HG02943 (cell line): Measurements from ENCODE around the gene MTARC1.
A peak's percentile ranks its signal among the peaks of the same experiment; 100 is the strongest.

Experiments
- ATAC-seq: cut with Tn5 transposase; IDR thresholded peaks from one replicate; pipeline ENCODE4 v1.9.1; 2021; ENCODE audit warnings: mild to moderate bottlenecking, low read depth, moderate library complexity; ENCODE audit not compliant: unreplicated experiment

The MTARC1 gene

DNA sequence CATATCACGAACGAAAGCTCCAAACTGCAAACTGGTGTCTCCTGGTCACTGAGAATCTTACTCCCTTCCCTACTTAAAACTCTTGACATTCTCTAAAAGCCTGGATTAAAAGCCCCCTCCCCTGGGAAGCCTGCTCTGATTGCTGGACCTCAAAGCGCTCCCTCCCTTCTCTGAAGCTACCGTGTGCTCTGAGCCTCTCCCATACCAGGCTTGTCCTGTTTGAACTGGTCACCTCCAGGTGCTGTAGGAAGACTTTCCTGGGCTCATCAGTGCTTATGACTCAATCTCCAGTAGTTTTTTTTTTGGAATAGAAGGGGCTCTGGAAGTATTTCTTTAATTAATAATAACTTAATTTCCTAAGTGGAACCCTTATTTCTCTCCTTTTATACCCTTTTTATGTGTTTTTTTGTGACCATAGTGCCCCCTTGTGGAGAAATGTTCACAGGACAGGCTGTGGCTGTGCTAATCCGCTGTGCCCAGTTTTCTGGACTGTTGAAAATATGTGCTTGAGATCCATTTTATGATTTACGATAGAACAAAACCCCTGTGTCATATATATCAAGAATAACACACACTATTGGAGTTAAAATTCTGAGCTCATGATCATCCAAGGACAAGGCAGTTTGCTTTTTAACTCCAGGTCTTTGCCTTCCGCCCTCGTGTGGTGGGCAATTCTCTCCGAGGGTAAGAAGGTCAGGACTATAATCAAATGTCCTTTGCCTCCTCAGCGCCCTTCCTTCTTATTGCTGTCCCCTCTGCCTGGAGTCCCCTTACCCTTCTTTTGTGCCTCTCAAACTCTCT lies 16.9 kb downstream of the MTARC1 start:
- no peak for ATAC-seq

DNA sequence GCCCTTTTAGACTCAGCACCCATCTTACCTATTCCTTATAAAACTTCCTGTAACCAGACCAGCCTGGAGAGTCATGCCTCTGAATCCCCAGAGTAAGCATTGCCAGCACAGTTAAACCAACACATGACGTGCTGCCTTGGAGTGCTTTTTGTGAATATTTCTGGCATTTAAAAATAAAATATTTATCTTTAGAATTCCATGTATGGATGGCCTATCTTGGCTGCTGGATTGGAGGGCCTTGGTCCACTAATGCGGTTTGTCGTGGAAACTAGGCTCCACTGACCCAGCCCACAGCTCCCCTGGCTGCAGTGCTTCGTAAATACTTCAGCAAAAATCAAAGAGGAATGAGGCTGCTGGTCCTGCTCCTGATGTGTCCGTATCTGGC lies 17.5 kb downstream of the MTARC1 start:
- no peak for ATAC-seq

DNA sequence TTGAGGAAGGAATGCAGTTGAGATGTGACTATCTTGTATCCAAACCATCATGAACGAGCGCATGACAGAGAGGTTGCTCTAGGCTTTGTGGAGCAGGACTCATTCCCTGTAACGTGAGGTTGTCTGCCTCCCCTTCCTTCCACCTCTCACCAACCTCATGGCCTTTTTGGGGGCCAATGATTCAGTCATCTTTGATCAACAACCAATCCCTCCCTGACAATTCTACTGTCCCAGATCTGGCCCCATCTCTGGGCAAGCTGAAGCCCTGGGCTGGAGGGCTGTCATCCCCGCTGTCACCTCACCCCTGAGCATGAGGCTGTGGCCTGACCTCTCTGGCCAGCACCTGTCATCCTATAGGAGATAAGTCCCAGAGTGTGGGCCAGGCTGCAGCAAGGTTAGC lies 19.7 kb downstream of the MTARC1 start:
- no peak for ATAC-seq

DNA sequence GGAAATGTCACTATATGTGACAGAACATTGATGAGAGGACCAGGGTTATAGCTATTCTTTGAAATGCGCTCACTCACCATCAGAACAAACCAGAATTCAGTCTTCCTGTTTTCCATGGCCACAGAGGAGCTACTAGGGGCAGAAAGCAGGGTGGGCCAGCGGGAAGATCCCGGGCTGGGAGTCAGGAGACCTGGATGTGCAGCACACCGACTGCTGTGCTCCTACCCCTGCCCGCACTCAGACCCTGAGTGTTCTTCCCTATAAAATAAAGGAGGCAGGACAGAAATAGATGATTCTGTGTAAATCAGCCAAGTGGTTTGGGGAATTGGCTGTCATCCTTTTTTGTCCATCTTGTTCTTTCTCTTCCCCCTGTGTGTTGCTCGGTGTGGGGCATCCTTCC lies 21.0 kb downstream of the MTARC1 start:
- no peak for ATAC-seq

DNA sequence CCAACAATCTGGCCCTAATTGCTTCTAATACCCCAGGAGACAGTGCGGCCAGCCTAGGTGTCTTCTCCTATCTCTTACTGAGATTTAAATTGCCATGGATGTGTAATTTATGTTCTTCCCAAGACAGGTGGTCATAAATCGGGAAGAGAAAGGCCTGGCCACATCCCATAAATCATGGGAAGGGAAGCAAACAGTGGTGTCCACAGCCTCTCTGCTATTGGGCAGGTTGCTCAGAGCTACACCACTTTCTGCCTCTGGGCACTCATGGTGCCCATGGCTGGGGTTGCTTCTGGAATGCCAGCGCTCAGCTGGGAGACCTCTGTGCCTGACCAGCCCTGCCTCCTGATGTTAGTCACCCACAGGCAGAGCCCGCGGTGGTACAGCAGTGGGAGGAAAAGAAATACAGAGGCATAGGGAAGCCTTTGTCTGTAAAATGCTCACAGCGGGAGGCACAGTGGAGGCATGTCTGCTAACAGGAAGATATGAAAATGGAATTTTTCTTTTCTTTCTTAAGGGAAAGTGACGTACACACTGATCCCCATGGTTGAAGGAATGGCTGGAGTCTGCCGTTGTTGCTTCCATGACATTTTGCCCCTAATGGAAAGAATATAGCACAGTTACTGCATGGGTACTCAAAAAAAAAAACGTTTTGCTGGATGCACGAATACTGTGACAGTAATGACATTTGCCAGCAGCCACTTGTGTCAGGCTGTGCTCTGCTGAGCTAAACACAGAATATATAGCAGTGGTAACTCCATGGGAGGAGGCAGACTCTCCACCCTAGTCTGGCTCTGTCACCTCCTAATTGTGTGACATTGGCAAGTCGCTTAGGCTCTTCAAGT lies 21.9 kb downstream of the MTARC1 start:
- ATAC-seq = no peak

DNA sequence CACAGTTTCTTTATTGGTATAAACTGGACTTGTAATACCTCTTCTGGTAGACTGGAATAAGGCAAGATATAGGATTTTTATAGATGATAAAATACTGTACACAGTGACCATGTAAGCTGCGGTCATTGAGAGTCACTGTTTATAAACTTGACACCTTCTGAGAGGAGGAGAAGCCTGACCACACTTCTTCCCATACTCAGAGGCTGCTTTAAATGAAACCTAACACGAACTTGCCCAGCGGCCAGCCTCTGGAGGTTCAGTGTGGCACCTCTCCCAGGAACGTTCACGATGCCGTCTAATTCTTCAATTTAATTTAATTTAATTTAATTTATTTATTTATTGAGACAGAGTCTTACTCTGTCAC lies 22.5 kb downstream of the MTARC1 start:
- ATAC-seq = no peak

DNA sequence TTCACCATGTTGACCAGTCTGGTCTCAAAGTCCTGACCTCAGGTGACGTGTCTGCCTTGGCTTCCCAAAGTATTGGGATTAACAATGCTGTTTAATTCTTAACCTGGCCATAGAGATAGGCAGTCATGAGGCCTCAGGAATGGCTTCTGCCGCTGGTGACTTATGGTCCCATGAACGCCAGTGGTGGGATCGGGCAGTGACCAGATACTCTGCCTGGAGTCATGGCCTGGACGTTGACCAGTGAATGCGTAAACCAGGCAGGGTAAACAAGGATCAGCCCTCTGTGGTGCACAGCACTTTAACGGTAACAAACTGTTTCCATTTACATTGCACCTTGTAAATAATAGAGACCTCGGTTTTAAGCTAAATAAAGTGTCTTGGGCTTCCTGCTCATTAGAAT lies 23.0 kb downstream of the MTARC1 start:
- ATAC-seq = no peak

DNA sequence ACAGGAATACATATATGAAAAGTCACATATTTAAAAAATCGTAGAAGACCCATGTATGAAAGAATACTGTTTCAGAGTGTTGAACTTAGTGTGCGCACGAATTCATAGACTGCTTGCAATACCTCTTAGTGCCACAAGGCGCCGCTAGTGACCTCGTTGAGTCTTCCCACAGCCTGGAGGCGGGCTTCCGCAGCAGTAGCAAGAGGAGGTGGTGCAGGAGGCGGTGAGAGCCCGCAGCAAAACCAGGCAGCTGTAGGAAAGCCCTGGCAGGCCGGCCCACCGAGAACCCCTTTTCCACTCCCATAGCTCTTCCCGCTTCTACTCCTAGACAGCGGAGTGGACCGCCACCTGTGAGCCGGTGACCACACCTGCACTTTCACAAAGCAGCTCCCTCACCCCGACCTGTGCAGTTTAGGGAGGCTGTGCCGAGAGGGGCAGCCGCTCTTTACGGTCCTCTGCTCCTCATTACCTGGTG lies 23.5 kb downstream of the MTARC1 start:
- peak; percentile 95 for ATAC-seq

DNA sequence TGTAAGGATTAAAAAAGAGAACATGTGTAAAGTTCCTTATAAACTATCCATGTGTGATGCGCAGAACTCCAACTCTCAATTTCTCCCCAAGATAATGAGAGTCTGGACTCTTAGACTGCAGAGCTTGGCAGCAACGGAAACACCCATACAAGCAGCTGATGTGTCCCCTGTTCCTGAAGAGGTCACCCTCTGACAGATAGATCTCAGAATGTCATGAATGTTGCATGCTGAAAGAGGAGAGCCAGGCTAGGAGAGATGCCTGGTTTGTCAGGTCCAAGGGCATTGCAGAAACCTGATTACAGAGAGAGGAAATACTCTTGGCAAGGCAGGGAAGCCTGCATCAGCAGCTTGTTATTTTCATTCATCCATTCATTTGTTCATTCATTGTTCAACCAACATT lies 24.2 kb downstream of the MTARC1 start:
- no peak for ATAC-seq

DNA sequence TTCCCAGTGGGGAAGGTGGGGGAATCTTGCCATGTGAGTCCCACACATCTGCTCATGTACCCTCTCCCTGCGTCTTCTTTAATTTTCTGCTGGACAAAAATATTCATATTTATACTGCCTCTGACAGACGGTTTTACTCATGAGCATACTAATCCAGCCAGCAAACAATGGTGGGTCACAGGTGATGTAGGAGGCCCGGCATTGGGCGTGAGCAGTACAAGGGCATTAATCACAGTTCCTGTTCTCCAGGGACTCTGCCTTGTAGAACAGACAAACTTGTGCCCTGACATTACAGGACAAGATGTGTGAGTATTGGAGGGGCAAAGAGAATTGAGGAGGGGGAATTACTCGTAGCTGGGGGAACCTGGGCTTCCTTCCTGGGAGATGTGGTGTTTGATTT lies 25.0 kb downstream of the MTARC1 start:
- no peak for ATAC-seq

DNA sequence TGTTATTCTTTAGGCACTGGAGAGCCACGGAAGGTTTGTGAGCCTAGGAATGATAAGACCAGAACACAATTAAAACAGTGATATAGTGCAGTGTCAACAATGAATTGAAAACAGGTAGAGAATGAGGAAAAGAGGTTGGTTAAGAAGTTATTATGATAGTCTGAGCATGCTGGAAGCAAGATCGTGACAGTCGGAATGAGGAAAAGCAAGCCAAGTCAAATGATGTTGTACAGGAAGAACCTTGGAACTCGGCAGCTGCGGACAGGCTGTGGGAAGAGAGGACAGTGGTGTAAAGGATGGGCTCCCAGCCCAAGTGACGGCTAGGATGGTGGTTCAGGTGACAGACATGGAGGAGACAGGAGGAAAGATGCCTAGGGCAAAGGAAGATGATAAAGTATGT lies 25.6 kb downstream of the MTARC1 start:
- ATAC-seq = no peak

DNA sequence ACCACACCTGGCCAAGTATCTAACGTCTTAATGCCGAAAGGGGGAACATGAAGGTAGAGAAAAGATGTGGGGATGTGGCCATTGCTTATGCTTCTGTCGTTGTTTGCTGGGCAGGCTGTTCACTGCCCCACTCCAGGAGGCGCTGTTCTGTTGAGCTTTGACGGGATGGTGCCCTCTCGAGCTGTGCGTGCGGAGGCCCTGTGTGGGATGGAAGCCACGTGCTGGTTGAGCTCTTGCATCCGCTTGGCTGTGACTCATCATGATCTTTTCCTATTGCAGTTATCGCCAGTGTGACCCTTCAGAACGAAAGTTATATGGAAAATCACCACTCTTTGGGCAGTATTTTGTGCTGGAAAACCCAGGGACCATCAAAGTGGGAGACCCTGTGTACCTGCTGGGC lies 26.3 kb downstream of the MTARC1 start:
- no peak for ATAC-seq

DNA sequence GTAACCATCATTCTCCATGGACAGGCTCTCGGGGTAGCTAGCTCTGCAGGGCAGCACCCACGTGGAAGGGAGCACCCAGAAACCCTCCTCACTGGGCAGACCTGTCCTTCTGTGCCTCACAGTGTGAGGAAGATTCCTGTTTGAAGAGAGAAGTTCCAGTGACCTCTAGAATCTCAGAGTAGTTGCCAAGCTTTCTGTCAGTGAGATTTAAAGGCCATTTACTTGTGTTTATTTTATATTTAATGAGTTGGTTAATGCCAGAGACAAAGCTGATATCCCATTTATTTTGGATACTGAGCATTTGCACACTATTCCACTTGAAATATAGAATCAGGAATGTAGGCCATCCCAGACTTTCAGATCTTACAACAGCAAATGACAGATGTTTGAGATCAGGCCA lies 28.7 kb downstream of the MTARC1 start:
- no peak for ATAC-seq

DNA sequence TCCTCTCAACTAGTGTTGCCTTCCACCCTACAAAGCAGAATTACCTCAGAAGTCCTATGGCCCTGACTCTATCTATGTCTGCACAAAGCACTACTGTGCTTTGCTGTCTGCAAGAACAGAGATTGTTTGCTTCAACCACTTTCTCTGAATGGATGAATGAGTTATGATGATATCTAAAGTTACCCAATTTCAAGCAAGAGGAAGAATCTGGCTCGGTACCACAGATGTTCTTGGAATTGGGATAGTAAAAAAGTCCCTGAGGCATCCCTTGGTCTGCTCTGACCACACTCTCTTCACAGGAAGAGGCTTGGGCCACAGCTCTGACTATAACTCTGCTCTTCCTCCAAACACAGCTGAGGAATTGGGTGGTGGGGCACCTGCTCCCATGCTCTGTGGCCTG lies 31.2 kb downstream of the MTARC1 start:
- no peak for ATAC-seq

DNA sequence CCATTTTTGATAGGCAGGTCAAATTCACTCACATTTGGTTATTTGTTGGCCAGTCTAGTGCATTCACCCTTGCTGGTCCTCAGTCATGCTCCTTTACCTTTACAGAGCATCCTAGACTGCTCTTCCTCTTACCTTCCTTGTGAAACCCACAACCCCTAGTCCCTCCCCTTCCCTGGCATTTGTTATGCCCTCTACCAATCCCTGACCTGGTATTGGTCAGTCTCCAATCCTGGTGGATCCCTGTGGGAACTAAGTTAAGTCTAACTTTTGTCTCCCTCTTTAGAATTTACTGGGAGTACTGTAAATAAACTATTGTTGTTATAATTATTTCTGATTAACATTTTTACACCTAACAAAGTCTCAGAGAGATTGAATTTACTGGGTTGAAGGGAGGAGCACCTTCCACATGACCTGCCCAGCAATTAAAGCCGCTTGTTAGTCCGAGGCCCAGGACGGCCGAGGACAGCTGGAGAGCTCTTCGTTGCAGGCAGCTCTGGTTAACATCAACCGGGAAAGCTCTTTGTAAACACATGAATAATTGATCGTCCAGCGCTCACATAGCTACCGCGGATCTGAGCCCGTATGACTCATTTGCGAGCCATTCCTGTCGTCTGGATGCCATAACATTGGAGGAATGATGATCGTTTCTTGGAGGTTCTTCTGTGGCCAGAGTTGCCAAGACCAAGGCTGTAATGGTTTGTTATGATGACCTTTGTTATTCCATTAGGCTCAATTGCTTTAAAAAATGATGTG lies 31.9 kb downstream of the MTARC1 start:
- ATAC-seq = no peak

DNA sequence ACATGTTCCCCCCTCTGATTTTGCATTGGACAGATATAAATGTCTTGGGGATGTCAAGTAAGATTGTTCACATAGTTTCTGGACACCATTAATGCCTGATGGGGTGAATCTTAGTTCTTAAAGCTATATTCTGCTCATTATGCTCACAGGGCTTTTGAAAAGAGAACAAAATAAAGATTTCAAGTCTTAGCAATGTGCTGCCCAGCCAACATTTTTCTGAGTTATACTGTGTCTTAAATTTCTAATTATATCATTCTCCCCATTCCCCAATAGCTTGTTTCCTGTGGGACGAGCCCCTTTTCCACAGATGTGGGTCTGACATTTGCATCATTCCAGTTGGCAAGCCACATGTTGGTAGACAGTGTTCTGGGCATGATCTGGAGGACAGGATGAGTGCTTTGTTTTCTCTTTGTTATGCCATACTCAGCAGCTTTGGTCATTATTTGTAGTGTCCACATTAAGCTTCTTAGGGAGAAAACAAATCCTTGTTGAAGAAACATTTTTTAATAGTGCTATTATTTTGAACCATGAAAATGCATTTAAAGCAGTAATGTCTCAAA lies 32.8 kb downstream of the MTARC1 start:
- ATAC-seq = no peak

DNA sequence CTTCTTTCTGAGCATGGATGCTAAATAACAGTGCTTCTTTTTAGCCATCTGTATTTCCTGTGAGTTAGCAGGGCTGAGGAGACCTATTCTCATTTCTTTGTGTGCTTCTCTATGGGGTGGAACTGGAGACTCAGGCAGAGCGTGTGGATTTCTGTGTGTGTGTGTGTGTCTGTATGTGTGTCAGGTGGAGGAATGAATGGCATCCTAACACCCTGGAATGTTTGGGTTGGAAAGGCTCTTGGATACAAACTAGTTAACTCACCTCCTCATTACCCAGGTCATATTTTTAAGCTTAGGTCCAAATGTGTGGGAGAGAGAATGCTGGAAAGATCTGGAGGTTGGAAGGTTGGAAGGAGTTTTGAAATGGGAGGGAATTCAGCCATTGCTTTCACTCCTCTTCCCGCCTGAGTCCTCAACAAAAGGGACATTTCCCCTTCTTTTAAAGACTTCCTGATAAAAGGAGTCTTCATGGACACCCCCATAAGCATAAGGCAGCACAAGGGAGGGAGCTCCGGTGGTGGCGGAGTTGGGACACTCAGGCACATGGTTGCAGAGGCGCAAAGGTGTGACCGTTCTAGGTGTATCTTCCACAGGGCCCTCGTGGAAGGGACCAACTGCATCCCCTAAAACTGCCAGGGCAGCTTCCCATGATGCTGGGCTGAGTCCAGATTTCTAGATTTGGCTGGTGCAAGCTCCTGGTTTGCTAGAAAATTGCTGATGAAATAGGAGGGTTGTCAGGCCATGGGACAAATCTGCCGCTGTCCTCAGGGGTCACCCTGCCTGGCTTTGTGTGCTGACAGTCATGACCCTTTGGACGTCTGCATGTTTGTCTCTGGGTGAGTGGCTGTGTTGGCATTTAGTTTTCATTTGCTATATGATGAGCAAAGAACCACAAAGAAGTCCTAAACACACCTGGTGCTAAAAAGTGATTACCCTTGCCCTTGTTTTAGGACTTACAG lies 37.6 kb downstream of the MTARC1 start:
- no peak for ATAC-seq

DNA sequence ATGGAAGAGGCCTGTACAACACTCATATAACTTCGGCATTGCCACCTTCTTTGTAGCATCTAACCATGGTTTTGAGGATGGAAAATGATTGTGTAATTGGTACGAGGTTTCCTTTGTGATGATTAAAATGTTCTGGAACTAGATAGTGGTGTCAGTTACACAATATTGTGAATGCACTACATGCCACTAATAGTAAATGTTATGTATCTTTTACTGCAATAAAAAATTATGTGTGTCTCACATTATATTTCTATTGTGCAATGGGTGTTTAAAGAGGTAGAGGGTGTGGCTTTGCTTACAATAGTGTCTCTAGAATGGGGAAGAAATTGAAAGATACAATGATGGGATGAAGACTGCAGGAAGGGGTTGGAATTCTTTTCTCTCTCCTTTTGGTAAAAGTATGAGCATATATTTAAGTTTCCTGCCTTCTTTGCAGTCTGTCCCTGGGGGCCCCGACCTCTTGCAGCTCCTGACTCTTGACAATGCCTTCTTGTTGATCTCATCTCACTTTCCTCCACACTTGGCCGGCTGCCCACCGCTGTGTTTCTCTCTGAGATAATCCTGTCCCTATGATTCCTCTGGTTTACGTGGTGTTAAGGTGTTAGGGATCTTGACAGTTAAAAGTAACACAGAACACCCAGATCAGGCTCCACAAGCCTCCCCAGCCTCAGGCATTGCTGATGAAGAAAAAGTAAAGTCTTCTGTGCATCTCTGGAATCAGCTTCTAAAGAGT lies 39.3 kb downstream of the MTARC1 start:
- ATAC-seq = no peak

DNA sequence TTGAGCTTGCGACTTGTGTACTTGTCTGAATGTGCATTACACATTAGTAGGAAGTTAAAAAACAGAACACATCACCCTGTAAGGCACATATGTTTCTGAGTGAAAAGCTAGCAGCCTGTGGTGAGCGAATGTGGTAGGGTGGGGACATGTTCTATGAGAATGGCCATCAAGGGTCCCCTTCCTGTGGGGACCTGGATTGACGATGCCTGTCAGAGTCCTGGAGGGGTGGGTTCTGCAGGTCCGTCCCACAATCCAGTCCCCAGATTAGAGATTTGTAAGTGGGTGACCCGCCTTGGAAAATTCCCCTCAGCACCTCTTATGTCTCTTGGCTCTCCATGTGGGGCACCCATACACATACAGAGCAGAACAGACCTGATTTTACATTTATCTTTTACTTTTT lies 40.0 kb downstream of the MTARC1 start:
- no peak for ATAC-seq
